Fibroblast of lung (primary cell): ENCODE data around the gene SPRED1. TPM values are rescaled to one million over a fixed set of nuclear protein-coding genes. Genes with fewer than 3 reads are reported as not detected.

Source experiments
- DNase-seq, 2 donors: peaks; one replicate each; pipeline versions ENCODE4 v3.0.0 to v3.0.0-alpha.2; 2010; ENCODE audit warnings: low read depth in 2 of 2
- H2AFZ ChIP-seq: 2 replicates; pipeline ENCODE4 v1.5.1; 2012; ENCODE audit warnings: low read length, control low read depth, inconsistent platforms
- H3K27ac ChIP-seq: 2 replicates; pipeline ENCODE4 v1.5.1; 2011; ENCODE audit warnings: low read length, control low read depth; ENCODE audit not compliant: insufficient read depth
- H3K27me3 ChIP-seq: 2 replicates; pipeline ENCODE4 v1.5.1; 2011; ENCODE audit warnings: mild to moderate bottlenecking, low read length; ENCODE audit not compliant: control insufficient read depth, insufficient read depth
- H3K36me3 ChIP-seq: 2 replicates; pipeline ENCODE4 v1.5.1; 2011; ENCODE audit warnings: low read length; ENCODE audit not compliant: control insufficient read depth, insufficient read depth
- H3K4me1 ChIP-seq: 2 replicates; pipeline ENCODE4 v1.5.1; 2011; ENCODE audit warnings: low read length; ENCODE audit not compliant: control insufficient read depth, insufficient read depth; ENCODE audit errors: extremely low read depth
- H3K4me2 ChIP-seq: 2 replicates; pipeline ENCODE4 v1.5.1; 2011; ENCODE audit warnings: low read length, control low read depth; ENCODE audit not compliant: insufficient read depth; ENCODE audit errors: extremely low read depth
- H3K4me3 ChIP-seq, 4 experiments: fragments of 200-600 bp in 1 of 4; sonication (generic) in 1 of 4; replicated peaks in 1 of 4; 2 replicates each; pipeline ENCODE4 v1.5.1; 2011 to 2016; ENCODE audit warnings: low read length in 4 of 4, low read depth in 3 of 4, mild to moderate bottlenecking in 3 of 4, control low read depth in 2 of 4, inconsistent platforms in 1 of 4, mixed read lengths in 1 of 4; ENCODE audit not compliant: insufficient read depth in 1 of 4; ENCODE audit errors: control extremely low read depth in 1 of 4
- H3K79me2 ChIP-seq: 2 replicates; pipeline ENCODE4 v1.5.1; 2012; ENCODE audit warnings: mild to moderate bottlenecking, low read length, inconsistent platforms; ENCODE audit not compliant: control insufficient read depth, insufficient read depth
- H3K9ac ChIP-seq: 2 replicates; pipeline ENCODE4 v1.5.1; 2011; ENCODE audit warnings: mild to moderate bottlenecking, low read length, control low read depth; ENCODE audit not compliant: insufficient read depth
- H3K9me3 ChIP-seq: 2 replicates; pipeline ENCODE4 v1.5.1; 2012; ENCODE audit warnings: low read depth, low read length; ENCODE audit not compliant: control insufficient read depth, insufficient read depth
- H4K20me1 ChIP-seq: 2 replicates; pipeline ENCODE4 v1.5.1; 2011; ENCODE audit warnings: low read length; ENCODE audit not compliant: control insufficient read depth, insufficient read depth; ENCODE audit errors: extremely low read depth
- EZH2 ChIP-seq: IDR thresholded peaks from 2 replicates; pipeline ENCODE4 v1.5.1; 2012; ENCODE audit warnings: low read length, control low read depth, mild to moderate bottlenecking; ENCODE audit errors: missing control alignments
- polyA plus RNA-seq, 2 donors: library from polyadenylated mRNA; depleted of rRNA in 1 of 2; stranded (reverse) in 1 of 2; unstranded in 1 of 2; fragments of >200 nt; gene quantifications; 2 replicates each; pipeline ENCODE4 v1.2.1, GENCODE V29; 2011 to 2012; ENCODE audit warnings: missing spikeins in 1 of 2
- total RNA-seq: library from RNA; depleted of rRNA; stranded (reverse); fragments of >200 nt; gene quantifications from 2 replicates; pipeline ENCODE4 v1.2.1, GENCODE V29; 2014
- TF ChIP-seq, protein P1 (sequence below), 2 donors: IDR thresholded peaks in 1 of 2; conservative IDR thresholded peaks in 1 of 2; 1 replicate in 1 of 2; 2 replicates in 1 of 2; pipeline ENCODE4 v1.5.1; 2011 to 2012; ENCODE audit warnings: low read length in 2 of 2, control low read depth in 1 of 2, inconsistent platforms in 1 of 2, low read depth in 1 of 2, mild to moderate bottlenecking in 1 of 2

Gene SPRED1
- total and polyA plus RNA-seq, 2 donors (not counting 1 experiment from before 2014, with no cell fraction given), result 17.2 to 39.0 TPM

- Histone ChIP-seq H3K27me3 (no peaks in the 10 kb centered on the region), H2AFZ (no peak overlapping the region), H4K20me1 (no peaks in the 10 kb centered on the region), H3K9ac (no peak overlapping the region), H3K4me1 (no peaks in the 10 kb centered on the region), H3K4me3 (no peak overlapping the region), H3K4me2 (no peak overlapping the region), H3K79me2 (peaks cover 2% of the 10 kb centered on the region), H3K27ac (no peak overlapping the region), H3K36me3 (peaks cover 4% of the 10 kb centered on the region), H3K9me3 (no peaks in the 10 kb centered on the region)
- DNase-seq, result no peak
- no peak for TF ChIP-seq EZH2
- TF ChIP-seq, protein P1, sequence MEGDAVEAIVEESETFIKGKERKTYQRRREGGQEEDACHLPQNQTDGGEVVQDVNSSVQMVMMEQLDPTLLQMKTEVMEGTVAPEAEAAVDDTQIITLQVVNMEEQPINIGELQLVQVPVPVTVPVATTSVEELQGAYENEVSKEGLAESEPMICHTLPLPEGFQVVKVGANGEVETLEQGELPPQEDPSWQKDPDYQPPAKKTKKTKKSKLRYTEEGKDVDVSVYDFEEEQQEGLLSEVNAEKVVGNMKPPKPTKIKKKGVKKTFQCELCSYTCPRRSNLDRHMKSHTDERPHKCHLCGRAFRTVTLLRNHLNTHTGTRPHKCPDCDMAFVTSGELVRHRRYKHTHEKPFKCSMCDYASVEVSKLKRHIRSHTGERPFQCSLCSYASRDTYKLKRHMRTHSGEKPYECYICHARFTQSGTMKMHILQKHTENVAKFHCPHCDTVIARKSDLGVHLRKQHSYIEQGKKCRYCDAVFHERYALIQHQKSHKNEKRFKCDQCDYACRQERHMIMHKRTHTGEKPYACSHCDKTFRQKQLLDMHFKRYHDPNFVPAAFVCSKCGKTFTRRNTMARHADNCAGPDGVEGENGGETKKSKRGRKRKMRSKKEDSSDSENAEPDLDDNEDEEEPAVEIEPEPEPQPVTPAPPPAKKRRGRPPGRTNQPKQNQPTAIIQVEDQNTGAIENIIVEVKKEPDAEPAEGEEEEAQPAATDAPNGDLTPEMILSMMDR (conservative IDR thresholded peaks at IDR 0.05 in 1 of 2, IDR thresholded peaks at IDR 0.05 in 1 of 2; ENCODE audit: low read depth in 1 of 2, low read length in 2 of 2), result no peak
These were observed 98.8 kb downstream of the SPRED1 start for GRCh38 chr15:38351466-38351865.

- Histone ChIP-seq H3K79me2 (no peaks in the 10 kb centered on the region), H3K9ac (no peak overlapping the region), H3K27ac (no peak overlapping the region), H3K27me3 (no peaks in the 10 kb centered on the region), H3K9me3 (no peaks in the 10 kb centered on the region), H3K4me2 (no peak overlapping the region), H3K36me3 (peaks cover 4% of the 10 kb centered on the region), H3K4me3 (no peak overlapping the region), H4K20me1 (no peaks in the 10 kb centered on the region), H2AFZ (no peak overlapping the region), H3K4me1 (no peaks in the 10 kb centered on the region)
- peak; percentile 54 to 83 for DNase-seq
- TF ChIP-seq, protein P1 (conservative IDR thresholded peaks at IDR 0.05 in 1 of 2, IDR thresholded peaks at IDR 0.05 in 1 of 2; ENCODE audit: low read depth in 1 of 2, low read length in 2 of 2), result peak; percentile 64 to 76
- TF ChIP-seq EZH2, result no peak
These were observed 101.8 kb downstream of the SPRED1 start for GRCh38 chr15:38354315-38354929.

GRCh38 chr15:38362355-38362754 lies 109.7 kb downstream of the SPRED1 start:
- no peaks in the 10 kb centered on the region for H3K9me3 ChIP-seq
- no peak for TF ChIP-seq EZH2
- TF ChIP-seq, protein P1 (conservative IDR thresholded peaks at IDR 0.05 in 1 of 2, IDR thresholded peaks at IDR 0.05 in 1 of 2; ENCODE audit: low read depth in 1 of 2, low read length in 2 of 2), result no peak
- H3K4me3 ChIP-seq, result no peak overlapping the region
- H3K27me3 ChIP-seq, result no peaks in the 10 kb centered on the region
- H4K20me1 ChIP-seq, result no peaks in the 10 kb centered on the region
- H3K36me3 ChIP-seq, result no peaks in the 10 kb centered on the region
- no peak overlapping the region for H3K4me2 ChIP-seq
- H3K79me2 ChIP-seq, result no peaks in the 10 kb centered on the region
- no peak overlapping the region for H3K27ac ChIP-seq
- H2AFZ ChIP-seq, result no peak overlapping the region
- H3K4me1 ChIP-seq, result no peaks in the 10 kb centered on the region
- no peak overlapping the region for H3K9ac ChIP-seq
- no peak for DNase-seq
